Lung (tissue), 12 donors: ENCODE results near the gene RMDN2. TPM values are rescaled to one million over a fixed set of nuclear protein-coding genes. Genes with fewer than 3 reads are reported as not detected.

ENCODE experiments used
- ATAC-seq: fragments of 200-7000 bp; cut with Tn5 transposase; one replicate; pipeline ENCODE4 v1.9.1; 2020; ENCODE audit warnings: moderate number of reproducible peaks; ENCODE audit not compliant: insufficient read depth, low FRiP score
- DNase-seq, 3 donors: peaks; one replicate each; pipeline ENCODE4 v3.0.0-alpha.2; 2013 to 2017
- H3K27ac ChIP-seq, 2 donors: one replicate each; pipeline ENCODE4 v1.5.1; 2013; ENCODE audit warnings: mild to moderate bottlenecking in 2 of 2, moderate library complexity in 2 of 2, control low read depth in 1 of 2, inconsistent platforms in 1 of 2, low read depth in 1 of 2, low read length in 1 of 2
- H3K27me3 ChIP-seq, 3 donors: one replicate each; pipeline ENCODE4 v1.5.1; 2013; ENCODE audit warnings: low read length in 2 of 3; ENCODE audit not compliant: control insufficient read depth in 3 of 3, insufficient read depth in 3 of 3
- H3K36me3 ChIP-seq, 4 donors: one replicate each; pipeline ENCODE4 v1.5.1; 2013; ENCODE audit warnings: low read length in 4 of 4, mild to moderate bottlenecking in 1 of 4, moderate library complexity in 1 of 4; ENCODE audit not compliant: control insufficient read depth in 4 of 4, insufficient read depth in 4 of 4
- H3K4me1 ChIP-seq, 5 donors: one replicate each; pipeline ENCODE4 v1.5.1; 2013; ENCODE audit warnings: low read length in 5 of 5, mild to moderate bottlenecking in 2 of 5, moderate library complexity in 1 of 5; ENCODE audit not compliant: control insufficient read depth in 5 of 5, insufficient read depth in 5 of 5
- H3K4me3 ChIP-seq: one replicate; pipeline ENCODE4 v1.5.1; 2013; ENCODE audit warnings: mild to moderate bottlenecking, control low read depth, moderate library complexity
- H3K9ac ChIP-seq, 2 donors: one replicate each; pipeline ENCODE4 v1.5.1; 2013; ENCODE audit warnings: low read length in 2 of 2, control low read depth in 1 of 2; ENCODE audit not compliant: insufficient read depth in 1 of 2
- H3K9me3 ChIP-seq, 4 donors: one replicate each; pipeline ENCODE4 v1.5.1; 2013; ENCODE audit warnings: low read length in 3 of 4, mild to moderate bottlenecking in 1 of 4, moderate library complexity in 1 of 4; ENCODE audit not compliant: control insufficient read depth in 4 of 4, insufficient read depth in 3 of 4
- WGBS, 2 donors: extraction: QIAGEN DNeasy Blood & Tissue Kit; methylation state at CpG; one replicate each; pipeline ENCODE4 v1.1.7; 2013; 5-methylcytosine and 5-hydroxymethylcytosine counted together
- polyA plus RNA-seq, 2 donors: library from polyadenylated mRNA; stranded (reverse); fragments of 200-250 nt; gene quantifications; one replicate each; pipeline ENCODE4 v1.2.1, GENCODE V29; 2013
- total RNA-seq, 2 donors: library from RNA; depleted of rRNA in 1 of 2; stranded (reverse); fragments of >200 nt in 1 of 2; gene quantifications; one replicate each; pipeline ENCODE4 v1.2.1, GENCODE V29; 2014 to 2021
- TF ChIP-seq, protein P1 (sequence below): IDR thresholded peaks from 2 replicates; pipeline ENCODE4 v1.5.1; 2012; ENCODE audit warnings: mild to moderate bottlenecking; ENCODE audit errors: control extremely low read depth, extremely low read depth
- donor health status: control.
- donor health status: control.
- donor health status: Bipolar disorder and iron deficiency.
- donor health status: healthy.
- donor health status: DM: yes; HTN: yes; CAD: no.

RMDN2 gene
- total and polyA plus RNA-seq, 4 donors: 7.7 to 37.9 (median 18.3) TPM

DNA sequence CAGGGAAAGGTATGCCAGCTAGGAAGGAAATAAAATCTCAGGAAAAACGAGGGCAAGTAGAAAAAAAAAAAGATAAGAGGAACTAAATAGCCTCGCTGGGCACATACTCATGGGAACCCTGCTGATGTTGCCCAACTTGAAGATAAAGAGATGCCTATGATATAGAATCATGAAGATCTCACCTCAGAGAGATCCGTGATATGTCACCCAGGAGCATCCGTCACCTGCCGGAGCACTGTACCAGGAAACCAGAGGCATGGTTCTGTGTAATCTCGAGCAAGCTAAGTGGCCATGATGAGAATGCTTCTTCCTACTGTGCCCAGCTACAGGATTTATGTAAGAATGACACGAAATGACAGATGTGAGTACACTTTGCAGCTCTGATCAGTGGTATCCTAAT, 110.9 kb downstream of the RMDN2 start:
- TF ChIP-seq, protein P1, sequence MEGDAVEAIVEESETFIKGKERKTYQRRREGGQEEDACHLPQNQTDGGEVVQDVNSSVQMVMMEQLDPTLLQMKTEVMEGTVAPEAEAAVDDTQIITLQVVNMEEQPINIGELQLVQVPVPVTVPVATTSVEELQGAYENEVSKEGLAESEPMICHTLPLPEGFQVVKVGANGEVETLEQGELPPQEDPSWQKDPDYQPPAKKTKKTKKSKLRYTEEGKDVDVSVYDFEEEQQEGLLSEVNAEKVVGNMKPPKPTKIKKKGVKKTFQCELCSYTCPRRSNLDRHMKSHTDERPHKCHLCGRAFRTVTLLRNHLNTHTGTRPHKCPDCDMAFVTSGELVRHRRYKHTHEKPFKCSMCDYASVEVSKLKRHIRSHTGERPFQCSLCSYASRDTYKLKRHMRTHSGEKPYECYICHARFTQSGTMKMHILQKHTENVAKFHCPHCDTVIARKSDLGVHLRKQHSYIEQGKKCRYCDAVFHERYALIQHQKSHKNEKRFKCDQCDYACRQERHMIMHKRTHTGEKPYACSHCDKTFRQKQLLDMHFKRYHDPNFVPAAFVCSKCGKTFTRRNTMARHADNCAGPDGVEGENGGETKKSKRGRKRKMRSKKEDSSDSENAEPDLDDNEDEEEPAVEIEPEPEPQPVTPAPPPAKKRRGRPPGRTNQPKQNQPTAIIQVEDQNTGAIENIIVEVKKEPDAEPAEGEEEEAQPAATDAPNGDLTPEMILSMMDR: no peak
- peaks cover 0 to 7% (median 2%) of the 10 kb centered on the region in 5 donors for H3K4me1 ChIP-seq
- DNase-seq (no peak), ATAC-seq (no peak)
- H3K9me3 ChIP-seq: peaks cover 0 to 4% (median 0%) of the 10 kb centered on the region in 4 donors
- no peaks in the 10 kb centered on the region for H3K36me3 ChIP-seq
- no peak overlapping the region for H3K4me3 ChIP-seq
- H3K27ac ChIP-seq: no peak overlapping the region
- H3K27me3 ChIP-seq: peaks cover 0 to 4% (median 4%) of the 10 kb centered on the region in 3 donors
- H3K9ac ChIP-seq: no peak overlapping the region
- 73 to 79% methylated on average over 7 of the region's 7 CpGs for WGBS, 2 donors

DNA sequence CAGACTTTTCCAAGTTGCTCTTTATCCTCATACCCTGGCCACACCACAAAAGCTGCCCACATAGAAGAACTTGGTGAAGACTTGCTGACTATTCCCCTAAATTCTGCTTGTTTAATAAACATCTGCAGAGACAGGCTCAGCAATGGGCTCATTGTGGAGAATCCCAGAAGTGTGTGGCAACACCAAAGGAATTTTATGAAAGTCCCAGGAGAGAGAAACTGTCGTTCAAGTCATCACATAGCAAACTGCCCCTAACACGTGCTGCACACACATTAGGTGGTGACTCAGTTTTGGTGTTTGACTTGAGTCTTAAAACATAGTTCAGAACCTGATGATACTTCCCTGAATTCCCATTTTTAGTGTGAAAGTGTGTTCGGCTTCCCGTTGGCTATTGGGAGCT, 112.2 kb downstream of the RMDN2 start:
- no peak overlapping the region for H3K9ac ChIP-seq
- H3K36me3 ChIP-seq: no peaks in the 10 kb centered on the region
- H3K4me1 ChIP-seq: peaks cover 0 to 7% (median 2%) of the 10 kb centered on the region in 5 donors
- TF ChIP-seq, protein P1: no peak
- DNase-seq: no peak
- H3K27ac ChIP-seq: no peak overlapping the region
- WGBS, 2 donors: 86 to 92% methylated on average over 4 of the region's 4 CpGs
- H3K9me3 ChIP-seq: peaks cover 0 to 4% (median 0%) of the 10 kb centered on the region in 4 donors
- H3K4me3 ChIP-seq: no peak overlapping the region
- no peak for ATAC-seq
- H3K27me3 ChIP-seq: peaks cover 0 to 4% (median 4%) of the 10 kb centered on the region in 3 donors

DNA sequence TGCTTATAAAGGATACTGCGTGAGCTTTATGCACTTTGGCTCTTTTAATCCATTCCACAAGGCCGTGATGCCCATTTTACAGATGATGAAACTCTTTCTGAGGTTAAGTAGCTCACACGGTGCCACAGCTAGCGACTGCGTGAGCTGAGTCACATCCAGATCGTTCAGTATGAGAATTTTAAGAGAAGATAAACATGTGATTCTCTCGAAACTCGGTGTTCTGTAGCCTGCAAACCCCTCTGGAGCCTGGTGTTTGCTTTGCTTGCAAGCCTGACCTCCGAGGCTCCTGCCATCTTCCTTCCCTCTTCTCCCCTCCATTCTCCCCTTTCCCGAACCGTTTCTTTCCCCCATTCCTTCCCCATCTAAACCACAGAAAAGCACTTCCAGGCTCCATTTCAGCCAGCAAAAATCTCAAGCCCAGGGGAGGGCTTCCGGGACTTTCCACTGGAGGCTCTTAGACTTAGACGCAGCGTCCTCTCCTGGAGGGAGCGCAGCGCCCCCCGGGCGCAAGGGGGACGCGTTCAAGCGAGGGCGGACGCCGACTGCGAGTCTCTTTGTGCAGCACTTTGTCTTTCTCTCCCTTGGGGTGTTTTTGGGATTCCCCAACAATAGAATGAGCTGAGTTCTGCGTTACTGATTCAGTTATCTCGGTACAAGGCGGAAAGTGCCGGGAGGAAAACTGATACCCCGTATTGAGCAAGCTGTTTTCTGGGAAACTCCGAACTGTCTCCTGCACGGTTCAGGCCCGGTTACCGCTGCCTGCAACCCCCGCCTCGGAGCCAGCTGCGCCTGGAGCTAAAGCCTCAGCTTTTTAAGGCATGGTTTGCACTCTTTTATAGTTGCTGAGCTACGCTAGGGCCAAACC, 112.9 kb downstream of the RMDN2 start:
- no peaks in the 10 kb centered on the region for H3K36me3 ChIP-seq
- no peak overlapping the region for H3K4me3 ChIP-seq
- H3K9me3 ChIP-seq: peaks cover 0 to 4% (median 0%) of the 10 kb centered on the region in 4 donors
- peaks cover 0 to 7% (median 2%) of the 10 kb centered on the region in 5 donors for H3K4me1 ChIP-seq
- H3K9ac ChIP-seq: peak overlapping the region in 1 of 2 donors; percentile 43
- H3K27ac ChIP-seq: peak overlapping the region in 1 of 2 donors; percentile 4
- TF ChIP-seq, protein P1: no peak
- 15 to 18% methylated on average over 38 of the region's 38 CpGs for WGBS, 2 donors
- DNase-seq (peak; percentile 48 to 74 (median 65)), ATAC-seq (peak; percentile 67)
- peaks cover 0 to 4% (median 4%) of the 10 kb centered on the region in 3 donors for H3K27me3 ChIP-seq
